ENCODE measurements around the gene LYST.

DNA sequence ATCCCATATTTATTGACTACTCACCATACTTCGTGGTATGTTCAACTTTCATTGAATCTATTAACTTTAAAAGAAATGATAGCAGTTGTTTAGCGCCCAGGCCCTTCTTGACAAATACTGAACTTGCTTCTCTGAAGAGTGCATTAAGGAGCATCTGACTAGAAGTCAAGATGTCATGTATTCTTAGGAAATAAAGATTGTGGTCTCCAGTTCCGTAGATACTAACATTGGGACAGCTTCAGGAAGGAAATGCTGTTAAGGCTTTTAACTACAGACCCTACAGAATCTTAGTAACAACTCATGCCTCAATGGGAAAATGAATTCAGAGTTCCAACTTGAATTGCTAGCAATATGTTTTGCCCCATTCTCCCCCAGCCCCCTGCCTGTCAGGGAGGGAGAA is 14.8 kb downstream of the LYST start:
- TF ChIP-seq, protein P1, sequence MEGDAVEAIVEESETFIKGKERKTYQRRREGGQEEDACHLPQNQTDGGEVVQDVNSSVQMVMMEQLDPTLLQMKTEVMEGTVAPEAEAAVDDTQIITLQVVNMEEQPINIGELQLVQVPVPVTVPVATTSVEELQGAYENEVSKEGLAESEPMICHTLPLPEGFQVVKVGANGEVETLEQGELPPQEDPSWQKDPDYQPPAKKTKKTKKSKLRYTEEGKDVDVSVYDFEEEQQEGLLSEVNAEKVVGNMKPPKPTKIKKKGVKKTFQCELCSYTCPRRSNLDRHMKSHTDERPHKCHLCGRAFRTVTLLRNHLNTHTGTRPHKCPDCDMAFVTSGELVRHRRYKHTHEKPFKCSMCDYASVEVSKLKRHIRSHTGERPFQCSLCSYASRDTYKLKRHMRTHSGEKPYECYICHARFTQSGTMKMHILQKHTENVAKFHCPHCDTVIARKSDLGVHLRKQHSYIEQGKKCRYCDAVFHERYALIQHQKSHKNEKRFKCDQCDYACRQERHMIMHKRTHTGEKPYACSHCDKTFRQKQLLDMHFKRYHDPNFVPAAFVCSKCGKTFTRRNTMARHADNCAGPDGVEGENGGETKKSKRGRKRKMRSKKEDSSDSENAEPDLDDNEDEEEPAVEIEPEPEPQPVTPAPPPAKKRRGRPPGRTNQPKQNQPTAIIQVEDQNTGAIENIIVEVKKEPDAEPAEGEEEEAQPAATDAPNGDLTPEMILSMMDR (IDR thresholded peaks at IDR 0.05), result no peak
- TF ChIP-seq POLR2A (IDR thresholded peaks at IDR 0.05), result no peak
